ENCODE measurements around the gene ARPP19. TPM values are rescaled to one million over a fixed set of nuclear protein-coding genes. Genes with fewer than 3 reads are reported as not detected.

ARPP19 gene
- 70.2 and 72.1 TPM in 2 replicates for polyA plus RNA-seq (2013)

- Histone ChIP-seq H3K27ac (ENCODE audit: low read depth, low read length) (peak within 1 kb of the TSS; percentile 84), H3K4ac (ENCODE audit: low read depth, low read length) (peak within 1 kb of the TSS; percentile 84), H2BK5ac (ENCODE audit: low read depth, low read length, poor library complexity) (peak within 1 kb of the TSS; percentile 62), H3K9ac (ENCODE audit: low read length) (peak within 1 kb of the TSS; percentile 98), H3K36me3 (ENCODE audit: control insufficient read depth in 1 of 2, insufficient read depth in 2 of 2, low read length in 2 of 2) (peaks cover 0 to 2% of the 10 kb centered on the region in 2 experiments), H3K23ac (ENCODE audit: low read length) (peak within 1 kb of the TSS; percentile 71), H2AFZ (ENCODE audit: insufficient read depth, low read length, poor library complexity) (peak within 1 kb of the TSS; percentile 85), H2AK5ac (ENCODE audit: low read length) (peak within 1 kb of the TSS; percentile 71), H3K14ac (ENCODE audit: low read length) (peak within 1 kb of the TSS; percentile 77), H3K27me3 (ENCODE audit: insufficient read depth, low read length) (no peaks in the 10 kb centered on the region), H4K12ac (ENCODE audit: low read depth, low read length) (peak within 1 kb of the TSS; percentile 76), H2BK120ac (ENCODE audit: insufficient read depth, low read length, poor library complexity) (peak within 1 kb of the TSS; percentile 54), H3K4me2 (ENCODE audit: low read length) (peak within 1 kb of the TSS; percentile 93), H3K4me3 (ENCODE audit: low read depth, low read length) (peak within 1 kb of the TSS; percentile 94), H3K79me2 (ENCODE audit: control insufficient read depth, insufficient read depth, low read length, poor library complexity) (peaks cover 20% of the 10 kb centered on the region), H3K18ac (ENCODE audit: low read length) (peak within 1 kb of the TSS; percentile 85), H3K4me1 (ENCODE audit: control insufficient read depth in 1 of 2, insufficient read depth in 2 of 2, low read length in 2 of 2) (peaks cover 3 to 5% of the 10 kb centered on the region in 2 experiments), H3K9me3 (ENCODE audit: insufficient read depth, low read depth, low read length) (no peaks in the 10 kb centered on the region), H4K8ac (ENCODE audit: low read depth, low read length) (peak within 1 kb of the TSS; percentile 92), H3K79me1 (ENCODE audit: low read length) (peaks cover 12% of the 10 kb centered on the region), H2BK12ac (ENCODE audit: low read length) (no peak within 1 kb of the TSS), H4K91ac (ENCODE audit: low read depth, low read length) (peak within 1 kb of the TSS; percentile 81)
- DNase-seq: peak; percentile 67 to 82
- no CpG with 5 or more reads among the region's 82 CpGs for WGBS (ENCODE audit: extremely low coverage, insufficient coverage, insufficient read length)
Observed at GRCh38 chr15:52568601-52569585, at the start of gene ARPP19. Gene ARPP19 (minus strand): TSS chr15:52569030. CDS start chr15:52568892, 138 bp downstream.

- H3K27me3 ChIP-seq (ENCODE audit: insufficient read depth, low read length): no peaks in the 10 kb centered on the region
- H2BK120ac ChIP-seq (ENCODE audit: insufficient read depth, low read length, poor library complexity): no peak overlapping the region
- no peak overlapping the region for H3K4me3 ChIP-seq (ENCODE audit: low read depth, low read length)
- no peaks in the 10 kb centered on the region for H3K9me3 ChIP-seq (ENCODE audit: insufficient read depth, low read depth, low read length)
- no peak overlapping the region for H3K27ac ChIP-seq (ENCODE audit: low read depth, low read length)
- no peak overlapping the region for H4K91ac ChIP-seq (ENCODE audit: low read depth, low read length)
- no peak overlapping the region for H2BK5ac ChIP-seq (ENCODE audit: low read depth, low read length, poor library complexity)
- H3K18ac ChIP-seq (ENCODE audit: low read length): no peak overlapping the region
- H4K12ac ChIP-seq (ENCODE audit: low read depth, low read length): no peak overlapping the region
- H2AK5ac ChIP-seq (ENCODE audit: low read length): no peak overlapping the region
- DNase-seq: no peak
- no peak overlapping the region for H3K4ac ChIP-seq (ENCODE audit: low read depth, low read length)
- no peaks in the 10 kb centered on the region for H3K79me2 ChIP-seq (ENCODE audit: control insufficient read depth, insufficient read depth, low read length, poor library complexity)
- no peak overlapping the region for H3K14ac ChIP-seq (ENCODE audit: low read length)
- peaks cover 0 to 2% of the 10 kb centered on the region in 2 experiments for H3K36me3 ChIP-seq (ENCODE audit: control insufficient read depth in 1 of 2, insufficient read depth in 2 of 2, low read length in 2 of 2)
- H3K23ac ChIP-seq (ENCODE audit: low read length): no peak overlapping the region
- H2BK12ac ChIP-seq (ENCODE audit: low read length): no peak overlapping the region
- no peaks in the 10 kb centered on the region for H3K4me1 ChIP-seq (ENCODE audit: control insufficient read depth in 1 of 2, insufficient read depth in 2 of 2, low read length in 2 of 2)
- no CpG with 5 or more reads among the region's 1 CpG for WGBS (ENCODE audit: extremely low coverage, insufficient coverage, insufficient read length)
- H4K8ac ChIP-seq (ENCODE audit: low read depth, low read length): no peak overlapping the region
- no peaks in the 10 kb centered on the region for H3K79me1 ChIP-seq (ENCODE audit: low read length)
- no peak overlapping the region for H2AFZ ChIP-seq (ENCODE audit: insufficient read depth, low read length, poor library complexity)
- H3K9ac ChIP-seq (ENCODE audit: low read length): no peak overlapping the region
- H3K4me2 ChIP-seq (ENCODE audit: low read length): no peak overlapping the region
Observed at GRCh38 chr15:52617026-52617425, 48.2 kb upstream of the ARPP19 start.

- no peak overlapping the region for H4K12ac ChIP-seq (ENCODE audit: low read depth, low read length)
- no peak overlapping the region for H2BK12ac ChIP-seq (ENCODE audit: low read length)
- H3K79me1 ChIP-seq (ENCODE audit: low read length): no peaks in the 10 kb centered on the region
- H3K27ac ChIP-seq (ENCODE audit: low read depth, low read length): no peak overlapping the region
- H3K79me2 ChIP-seq (ENCODE audit: control insufficient read depth, insufficient read depth, low read length, poor library complexity): no peaks in the 10 kb centered on the region
- no peak overlapping the region for H4K8ac ChIP-seq (ENCODE audit: low read depth, low read length)
- H4K91ac ChIP-seq (ENCODE audit: low read depth, low read length): no peak overlapping the region
- H3K18ac ChIP-seq (ENCODE audit: low read length): no peak overlapping the region
- no peak overlapping the region for H3K4me3 ChIP-seq (ENCODE audit: low read depth, low read length)
- H3K27me3 ChIP-seq (ENCODE audit: insufficient read depth, low read length): no peaks in the 10 kb centered on the region
- peak; percentile 21 to 88 for DNase-seq
- no peak overlapping the region for H2AK5ac ChIP-seq (ENCODE audit: low read length)
- H3K4me1 ChIP-seq (ENCODE audit: control insufficient read depth in 1 of 2, insufficient read depth in 2 of 2, low read length in 2 of 2): no peaks in the 10 kb centered on the region
- H3K4me2 ChIP-seq (ENCODE audit: low read length): no peak overlapping the region
- no peak overlapping the region for H3K14ac ChIP-seq (ENCODE audit: low read length)
- no peaks in the 10 kb centered on the region for H3K36me3 ChIP-seq (ENCODE audit: control insufficient read depth in 1 of 2, insufficient read depth in 2 of 2, low read length in 2 of 2)
- H3K9me3 ChIP-seq (ENCODE audit: insufficient read depth, low read depth, low read length): no peaks in the 10 kb centered on the region
- no peak overlapping the region for H2BK5ac ChIP-seq (ENCODE audit: low read depth, low read length, poor library complexity)
- WGBS (ENCODE audit: extremely low coverage, insufficient coverage, insufficient read length): no CpG with 5 or more reads among the region's 2 CpGs
- no peak overlapping the region for H2BK120ac ChIP-seq (ENCODE audit: insufficient read depth, low read length, poor library complexity)
- H3K4ac ChIP-seq (ENCODE audit: low read depth, low read length): no peak overlapping the region
- H3K23ac ChIP-seq (ENCODE audit: low read length): no peak overlapping the region
- H3K9ac ChIP-seq (ENCODE audit: low read length): no peak overlapping the region
- no peak overlapping the region for H2AFZ ChIP-seq (ENCODE audit: insufficient read depth, low read length, poor library complexity)
Observed at GRCh38 chr15:52615302-52615701, 46.5 kb upstream of the ARPP19 start.

- Histone ChIP-seq H3K4me3 (ENCODE audit: low read depth, low read length) (no peak overlapping the region), H3K4me1 (ENCODE audit: control insufficient read depth in 1 of 2, insufficient read depth in 2 of 2, low read length in 2 of 2) (no peaks in the 10 kb centered on the region), H3K36me3 (ENCODE audit: control insufficient read depth in 1 of 2, insufficient read depth in 2 of 2, low read length in 2 of 2) (peaks cover 0 to 2% of the 10 kb centered on the region in 2 experiments), H2BK120ac (ENCODE audit: insufficient read depth, low read length, poor library complexity) (no peak overlapping the region), H2BK12ac (ENCODE audit: low read length) (no peak overlapping the region), H3K18ac (ENCODE audit: low read length) (no peak overlapping the region), H3K9me3 (ENCODE audit: insufficient read depth, low read depth, low read length) (no peaks in the 10 kb centered on the region), H4K12ac (ENCODE audit: low read depth, low read length) (no peak overlapping the region), H3K79me1 (ENCODE audit: low read length) (no peaks in the 10 kb centered on the region), H3K27me3 (ENCODE audit: insufficient read depth, low read length) (no peaks in the 10 kb centered on the region), H3K4me2 (ENCODE audit: low read length) (no peak overlapping the region), H2BK5ac (ENCODE audit: low read depth, low read length, poor library complexity) (no peak overlapping the region), H3K27ac (ENCODE audit: low read depth, low read length) (no peak overlapping the region), H3K14ac (ENCODE audit: low read length) (no peak overlapping the region), H2AFZ (ENCODE audit: insufficient read depth, low read length, poor library complexity) (no peak overlapping the region), H3K79me2 (ENCODE audit: control insufficient read depth, insufficient read depth, low read length, poor library complexity) (no peaks in the 10 kb centered on the region), H3K9ac (ENCODE audit: low read length) (no peak overlapping the region), H3K4ac (ENCODE audit: low read depth, low read length) (no peak overlapping the region), H4K91ac (ENCODE audit: low read depth, low read length) (no peak overlapping the region), H4K8ac (ENCODE audit: low read depth, low read length) (no peak overlapping the region), H2AK5ac (ENCODE audit: low read length) (no peak overlapping the region), H3K23ac (ENCODE audit: low read length) (no peak overlapping the region)
- WGBS (ENCODE audit: extremely low coverage, insufficient coverage, insufficient read length): no CpG with 5 or more reads among the region's 5 CpGs
- no peak for DNase-seq
Observed at GRCh38 chr15:52609593-52609992, 40.8 kb upstream of the ARPP19 start.
